H54 (cell line): ENCODE results near the gene DLG2.

Experiments
- DNase-seq: peaks from one replicate; pipeline ENCODE4 v3.0.0; 2011; ENCODE audit warnings: low spot score, mixed read lengths; ENCODE audit not compliant: insufficient read length
- FAIRE-seq: peaks from 3 replicates; lab custom pipeline; 2011; peaks lifted over from hg19 to GRCh38; lab: Jason Lieb, UNC
- POLR2A ChIP-seq: IDR thresholded peaks from 2 replicates; pipeline ENCODE4 v1.6.1; 2011; ENCODE audit warnings: low read depth, mild to moderate bottlenecking, low read length

DLG2 gene

DNA sequence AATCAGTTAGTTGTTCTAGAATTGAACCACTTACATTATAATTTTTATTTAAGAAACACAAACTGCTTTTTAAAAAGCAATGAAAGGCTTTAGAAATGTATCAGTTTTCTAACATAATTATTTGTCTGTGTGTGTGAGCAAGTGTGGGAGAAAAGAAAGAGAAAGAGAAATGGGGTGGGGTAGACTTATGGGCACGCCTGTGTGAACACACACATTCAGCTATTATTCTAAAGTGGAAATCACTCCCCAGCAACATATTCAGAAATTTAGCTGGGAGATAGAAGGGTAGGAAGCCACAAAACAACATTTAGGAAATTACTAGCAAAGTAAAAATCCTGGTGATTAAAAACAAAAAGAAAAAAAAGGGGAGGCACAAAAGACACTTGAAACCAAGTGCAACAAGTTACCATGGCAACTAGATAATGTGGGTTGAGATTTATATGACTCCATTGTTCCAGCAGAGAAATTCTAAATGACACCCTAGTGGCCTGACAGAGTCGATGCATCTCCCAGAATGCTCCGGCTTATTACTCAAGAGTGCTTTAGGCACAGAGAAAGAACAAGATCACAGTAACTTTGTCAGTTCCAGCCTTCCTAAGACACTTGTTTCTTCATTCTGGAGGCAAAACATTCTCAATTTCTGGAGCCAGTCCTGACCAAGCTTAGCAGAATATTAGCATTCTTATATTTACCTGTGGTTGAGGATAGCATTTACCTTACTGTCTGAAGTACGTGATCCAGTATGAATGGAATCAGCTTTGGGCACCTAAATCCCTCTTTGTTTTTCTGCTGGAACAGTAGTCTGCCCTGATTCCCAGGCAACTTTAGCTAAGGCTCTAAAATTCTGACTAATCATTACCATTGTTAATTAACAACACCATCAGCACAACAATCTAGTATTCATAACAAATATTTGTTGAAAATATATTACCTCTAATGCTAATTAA, 444.4 kb downstream of the DLG2 start:
- FAIRE-seq (peak; percentile 61), DNase-seq (no peak)
- TF ChIP-seq POLR2A = no peak

GRCh38 chr11:85180528-85180927, 446.6 kb downstream of the DLG2 start:
- FAIRE-seq (no peak), DNase-seq (no peak)
- no peak for TF ChIP-seq POLR2A

DNA sequence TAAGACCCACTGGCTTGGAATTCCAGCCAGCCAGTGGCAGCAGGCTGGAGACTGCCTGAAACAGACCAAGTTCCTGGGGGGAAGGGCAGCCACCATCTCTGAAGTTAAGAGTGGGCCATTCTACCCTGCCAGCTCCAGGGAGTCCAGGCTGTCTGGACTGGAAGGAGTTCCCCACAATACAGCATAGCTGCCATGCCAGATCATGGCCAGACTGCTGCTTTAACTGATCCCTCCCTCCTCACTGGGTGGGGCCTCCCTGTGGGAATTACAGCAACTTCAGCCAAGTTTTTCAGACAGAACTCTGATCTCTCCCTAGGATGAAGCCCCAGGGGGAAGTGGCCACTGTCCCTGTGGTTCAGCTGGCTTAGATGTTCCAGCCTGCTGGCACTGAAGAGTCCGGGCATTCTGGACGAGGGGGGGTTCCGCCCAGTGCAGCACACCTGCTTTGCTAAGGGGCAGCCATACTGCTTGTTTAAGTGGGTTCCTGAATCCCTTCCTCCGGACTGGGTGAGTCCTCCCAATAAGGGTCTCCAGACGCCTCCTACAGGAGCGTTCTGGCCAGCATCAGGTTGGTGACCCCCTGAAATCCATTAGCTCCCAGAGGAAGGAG, 455.4 kb downstream of the DLG2 start:
- no peak for DNase-seq
- FAIRE-seq = no peak
- no peak for TF ChIP-seq POLR2A

- TF ChIP-seq POLR2A = no peak
- DNase-seq (peak; percentile 4), FAIRE-seq (peak; percentile 66)
These were observed 457.0 kb downstream of the DLG2 start for GRCh38 chr11:85170184-85170583.

DNA sequence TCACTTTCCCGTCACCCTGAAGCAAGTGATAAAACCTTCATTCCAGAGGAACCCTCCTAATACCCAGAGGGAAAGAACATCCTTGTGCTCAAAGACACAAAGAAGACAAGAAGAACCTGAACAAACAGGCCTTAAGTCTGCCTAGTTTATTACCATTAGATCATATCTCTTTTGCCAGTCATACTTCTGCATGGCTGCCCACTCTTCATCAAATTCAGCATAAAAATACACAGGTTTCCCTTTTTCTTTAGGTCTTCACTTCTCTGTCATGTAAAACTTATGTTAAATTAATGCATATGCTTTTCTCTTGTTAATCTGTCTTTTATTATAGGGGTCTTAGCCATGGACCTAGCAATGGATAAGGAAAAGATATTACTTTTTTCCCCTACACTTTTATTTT, 459.7 kb downstream of the DLG2 start:
- FAIRE-seq = no peak
- TF ChIP-seq POLR2A = no peak
- DNase-seq = no peak

GRCh38 chr11:85167038-85167437, 460.1 kb downstream of the DLG2 start:
- TF ChIP-seq POLR2A = no peak
- no peak for FAIRE-seq
- DNase-seq = no peak

GRCh38 chr11:85165819-85166218, 461.3 kb downstream of the DLG2 start:
- TF ChIP-seq POLR2A = no peak
- no peak for FAIRE-seq
- DNase-seq = no peak

DNA sequence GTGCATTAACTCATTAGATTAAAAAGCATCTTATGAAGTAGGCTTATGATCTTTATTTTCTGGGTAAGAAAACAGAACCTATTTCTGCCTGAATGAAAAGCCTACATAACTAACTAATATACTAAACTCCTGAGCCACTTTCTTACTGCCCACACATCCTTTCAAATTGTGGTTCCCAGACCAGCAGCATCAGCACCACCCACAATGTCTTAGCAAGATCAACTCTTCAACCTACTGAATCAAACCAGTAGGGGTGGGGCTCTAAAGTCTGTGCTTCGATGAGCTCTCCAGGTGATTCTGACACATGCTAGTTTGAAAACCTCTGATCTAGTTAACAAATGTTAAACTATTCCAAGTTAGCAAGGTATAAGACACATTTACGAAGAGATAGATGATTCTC, 462.4 kb downstream of the DLG2 start:
- FAIRE-seq (no peak), DNase-seq (no peak)
- no peak for TF ChIP-seq POLR2A

GRCh38 chr11:85154294-85154693, 472.9 kb downstream of the DLG2 start:
- DNase-seq = no peak
- no peak for TF ChIP-seq POLR2A
- no peak for FAIRE-seq

DNA sequence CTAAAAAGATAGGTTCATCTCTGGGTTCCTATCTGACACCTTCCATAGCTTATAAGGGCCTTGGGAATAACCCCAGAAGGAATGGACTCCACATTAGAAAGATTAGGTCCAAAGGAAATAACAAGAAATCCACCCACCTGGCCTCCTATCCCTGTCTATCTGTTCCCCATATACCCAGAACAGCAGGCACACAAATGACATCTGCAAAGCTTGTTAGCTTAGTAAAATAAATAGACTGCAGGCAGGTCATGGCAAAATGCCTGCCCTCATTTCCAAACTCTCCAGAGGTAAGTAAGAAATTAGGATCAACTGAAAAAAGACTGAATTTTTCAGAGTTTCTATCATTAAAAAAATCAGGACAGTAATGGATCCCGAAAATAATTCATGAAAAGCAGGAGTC, 489.5 kb downstream of the DLG2 start:
- FAIRE-seq (no peak), DNase-seq (no peak)
- TF ChIP-seq POLR2A = no peak

GRCh38 chr11:85133636-85134035, 493.5 kb downstream of the DLG2 start:
- no peak for FAIRE-seq
- no peak for TF ChIP-seq POLR2A

DNA sequence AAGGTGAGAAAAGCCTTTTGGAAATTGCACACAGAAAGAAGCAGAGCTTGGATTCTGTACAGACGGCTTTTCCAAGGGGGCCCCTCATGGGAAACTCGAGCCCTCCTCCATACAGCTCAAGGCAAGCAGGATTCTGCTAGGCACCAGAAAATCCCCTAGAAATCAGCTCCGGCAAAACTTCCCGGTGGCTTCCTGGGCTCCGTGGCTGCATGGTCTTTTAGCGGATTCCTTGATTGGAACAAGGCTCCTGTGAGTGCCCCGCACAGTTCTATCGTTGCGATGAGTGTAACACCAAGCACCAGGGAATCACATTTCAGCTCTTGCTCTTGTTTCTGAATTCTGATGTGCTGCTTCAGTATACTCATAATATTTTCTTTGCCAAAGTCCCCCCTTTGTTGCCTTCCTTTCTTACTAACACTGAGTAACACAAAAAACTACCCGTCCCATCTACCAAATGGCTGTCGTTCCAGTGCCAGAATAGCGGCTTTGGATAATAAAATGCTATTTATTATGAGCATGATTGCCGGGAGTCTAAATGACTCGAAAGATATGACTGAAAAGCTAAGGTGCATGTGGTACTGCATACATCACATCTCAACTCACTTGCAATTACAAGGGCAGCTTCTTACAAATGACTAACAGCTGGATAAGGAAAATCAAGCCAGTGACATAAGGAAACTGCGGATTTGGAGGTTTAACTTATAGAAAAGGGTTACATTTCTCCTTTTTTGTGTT, 494.1 kb downstream of the DLG2 start:
- DNase-seq = no peak
- TF ChIP-seq POLR2A = no peak
- FAIRE-seq = no peak

More at GRCh38 chr11:85133636-85134035, 493.5 kb downstream of the DLG2 start:
- DNase-seq = no peak

- DNase-seq (no peak), FAIRE-seq (no peak)
- TF ChIP-seq POLR2A = no peak
These were observed 499.8 kb downstream of the DLG2 start for GRCh38 chr11:85127349-85127748.

GRCh38 chr11:85123752-85124231, 503.4 kb downstream of the DLG2 start:
- no peak for FAIRE-seq
- DNase-seq = no peak
- TF ChIP-seq POLR2A = no peak

DNA sequence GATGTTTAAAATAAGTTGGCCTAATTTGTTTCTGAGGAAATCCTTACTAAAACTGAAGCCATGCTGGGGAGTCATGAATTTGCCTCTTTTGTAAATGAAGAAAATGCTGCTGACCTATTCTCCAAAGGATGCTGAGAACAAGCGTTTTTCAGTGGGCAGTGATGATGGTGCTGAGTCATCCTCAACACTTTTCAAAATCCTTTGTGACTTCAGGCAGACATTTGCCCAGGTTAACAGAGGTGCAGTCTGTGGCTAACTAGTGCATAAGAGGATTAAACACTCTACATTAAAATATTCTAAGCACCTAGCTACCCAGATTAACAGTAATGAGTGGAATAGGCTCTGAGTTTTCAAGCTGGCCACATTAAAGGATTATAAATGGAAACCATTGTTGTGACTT, 509.0 kb downstream of the DLG2 start:
- FAIRE-seq = no peak
- no peak for TF ChIP-seq POLR2A
- DNase-seq = no peak
